ENCODE data around the gene SLC38A10. TPM values are rescaled to one million over a fixed set of nuclear protein-coding genes. Genes with fewer than 3 reads are reported as not detected.

Gene SLC38A10
- total RNA-seq, 1 donor from 2014 or later: 120 TPM

- Mint-ChIP-seq H3K4me1 (ENCODE audit: unreplicated experiment) (peaks cover 12% of the 10 kb centered on the region), H3K9me3 (ENCODE audit: unreplicated experiment) (no peaks in the 10 kb centered on the region), H3K27ac (ENCODE audit: unreplicated experiment) (no peak overlapping the region), H3K27me3 (ENCODE audit: unreplicated experiment) (no peaks in the 10 kb centered on the region), H3K4me3 (ENCODE audit: unreplicated experiment) (no peak overlapping the region), H3K36me3 (ENCODE audit: unreplicated experiment) (no peaks in the 10 kb centered on the region)
- no peak for TF ChIP-seq CTCF (IDR thresholded peaks at IDR 0.05)
- DNase-seq (ENCODE audit: extremely low spot score, unreplicated experiment): no peak
Observed at GRCh38 chr17:81306898-81307510, 11.9 kb upstream of the SLC38A10 start.

GRCh38 chr17:81306491-81306890, 11.4 kb upstream of the SLC38A10 start:
- Mint-ChIP-seq H3K9me3 (ENCODE audit: unreplicated experiment) (no peaks in the 10 kb centered on the region), H3K27me3 (ENCODE audit: unreplicated experiment) (no peaks in the 10 kb centered on the region), H3K27ac (ENCODE audit: unreplicated experiment) (no peak overlapping the region), H3K4me3 (ENCODE audit: unreplicated experiment) (no peak overlapping the region), H3K36me3 (ENCODE audit: unreplicated experiment) (no peaks in the 10 kb centered on the region), H3K4me1 (ENCODE audit: unreplicated experiment) (peaks cover 12% of the 10 kb centered on the region)
- TF ChIP-seq CTCF (IDR thresholded peaks at IDR 0.05): no peak
- no peak for DNase-seq (ENCODE audit: extremely low spot score, unreplicated experiment)

DNA sequence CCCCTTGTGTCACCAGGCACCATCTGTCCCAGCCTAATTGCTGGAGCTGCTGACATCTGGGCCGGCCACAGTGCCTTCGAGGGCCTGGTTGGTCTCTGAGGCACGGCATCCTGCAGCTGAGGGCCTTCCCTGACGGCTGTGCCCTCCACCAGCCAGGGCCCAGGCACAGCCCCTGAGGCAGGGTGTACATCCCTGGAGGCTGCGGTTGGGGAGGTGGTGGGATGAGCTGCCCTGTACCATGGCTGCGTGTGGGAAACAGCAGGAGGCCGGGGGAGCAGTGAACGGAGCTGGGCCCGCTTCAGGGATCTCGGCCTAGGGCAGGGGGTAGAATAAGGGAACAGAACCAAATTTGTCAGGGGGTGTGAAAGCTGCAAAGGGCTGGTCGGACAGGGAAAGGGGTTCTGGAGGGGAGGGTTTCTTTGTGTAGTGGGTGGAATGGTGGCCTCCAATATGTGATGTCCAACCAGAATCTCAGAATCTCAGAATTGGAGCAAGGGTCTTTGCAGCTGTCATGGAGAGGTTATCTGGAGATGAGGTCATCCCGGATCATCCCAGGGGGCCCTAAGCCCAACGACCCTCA, 10.0 kb upstream of the SLC38A10 start:
- no peak for DNase-seq (ENCODE audit: extremely low spot score, unreplicated experiment)
- no peak for TF ChIP-seq CTCF (IDR thresholded peaks at IDR 0.05)
- no peak overlapping the region for H3K27ac Mint-ChIP-seq (ENCODE audit: unreplicated experiment)
- no peak overlapping the region for H3K4me3 Mint-ChIP-seq (ENCODE audit: unreplicated experiment)
- H3K36me3 Mint-ChIP-seq (ENCODE audit: unreplicated experiment): no peaks in the 10 kb centered on the region
- no peaks in the 10 kb centered on the region for H3K27me3 Mint-ChIP-seq (ENCODE audit: unreplicated experiment)
- peaks cover 12% of the 10 kb centered on the region for H3K4me1 Mint-ChIP-seq (ENCODE audit: unreplicated experiment)
- H3K9me3 Mint-ChIP-seq (ENCODE audit: unreplicated experiment): no peaks in the 10 kb centered on the region

GRCh38 chr17:81304196-81305015, 9.3 kb upstream of the SLC38A10 start:
- no peaks in the 10 kb centered on the region for H3K27me3 Mint-ChIP-seq (ENCODE audit: unreplicated experiment)
- no peak overlapping the region for H3K4me3 Mint-ChIP-seq (ENCODE audit: unreplicated experiment)
- DNase-seq (ENCODE audit: extremely low spot score, unreplicated experiment): no peak
- no peaks in the 10 kb centered on the region for H3K36me3 Mint-ChIP-seq (ENCODE audit: unreplicated experiment)
- peaks cover 9% of the 10 kb centered on the region for H3K4me1 Mint-ChIP-seq (ENCODE audit: unreplicated experiment)
- H3K27ac Mint-ChIP-seq (ENCODE audit: unreplicated experiment): no peak overlapping the region
- no peak for TF ChIP-seq CTCF (IDR thresholded peaks at IDR 0.05)
- H3K9me3 Mint-ChIP-seq (ENCODE audit: unreplicated experiment): no peaks in the 10 kb centered on the region

- no peaks in the 10 kb centered on the region for H3K9me3 Mint-ChIP-seq (ENCODE audit: unreplicated experiment)
- no peaks in the 10 kb centered on the region for H3K27me3 Mint-ChIP-seq (ENCODE audit: unreplicated experiment)
- H3K27ac Mint-ChIP-seq (ENCODE audit: unreplicated experiment): no peak overlapping the region
- no peak overlapping the region for H3K4me3 Mint-ChIP-seq (ENCODE audit: unreplicated experiment)
- H3K4me1 Mint-ChIP-seq (ENCODE audit: unreplicated experiment): peaks cover 3% of the 10 kb centered on the region
- no peak for TF ChIP-seq CTCF (IDR thresholded peaks at IDR 0.05)
- no peak for DNase-seq (ENCODE audit: extremely low spot score, unreplicated experiment)
- H3K36me3 Mint-ChIP-seq (ENCODE audit: unreplicated experiment): no peaks in the 10 kb centered on the region
Observed at GRCh38 chr17:81303385-81303784, 8.3 kb upstream of the SLC38A10 start.

Data from osteocyte (in vitro differentiated cells).